Liver (tissue), 3 donors: ENCODE data around the gene SH3PXD2A.

Experiments used
- ATF3 ChIP-seq: IDR thresholded peaks from 2 replicates; pipeline ENCODE4 v1.6.1; 2016; ENCODE audit warnings: antibody characterized with exemption
- CTCF ChIP-seq: fragments of 150-350 bp; IDR thresholded peaks from 2 replicates; pipeline ENCODE4 v1.5.1; 2017; ENCODE audit warnings: improper control_type of control experiment, low read depth, low read length; ENCODE audit not compliant: missing input control
- FOXA1 ChIP-seq: IDR thresholded peaks from 2 replicates; pipeline ENCODE4 v1.6.1; 2016; ENCODE audit warnings: antibody characterized with exemption
- GABPA ChIP-seq, 2 donors: IDR thresholded peaks in 1 of 2; conservative IDR thresholded peaks in 1 of 2; 2 replicates each; pipeline ENCODE4 v1.6.1; 2016; ENCODE audit warnings: antibody characterized with exemption in 2 of 2, mild to moderate bottlenecking in 1 of 2, moderate library complexity in 1 of 2
- HNF4G ChIP-seq: IDR thresholded peaks from 2 replicates; pipeline ENCODE4 v1.6.1; 2016; ENCODE audit warnings: antibody characterized with exemption
- JUND ChIP-seq, 2 donors: IDR thresholded peaks; 2 replicates each; pipeline ENCODE4 v1.6.1; 2016; ENCODE audit warnings: antibody characterized with exemption in 2 of 2
- MAX ChIP-seq: IDR thresholded peaks from 2 replicates; pipeline ENCODE4 v1.6.1; 2016; ENCODE audit warnings: antibody characterized with exemption
- RAD21 ChIP-seq, 2 donors: IDR thresholded peaks; 2 replicates each; pipeline ENCODE4 v1.6.1; 2016; ENCODE audit warnings: antibody characterized with exemption in 2 of 2, mild to moderate bottlenecking in 2 of 2
- SP1 ChIP-seq: IDR thresholded peaks from 2 replicates; pipeline ENCODE4 v1.6.1; 2018; ENCODE audit warnings: antibody characterized with exemption, mild to moderate bottlenecking
- TAF1 ChIP-seq: conservative IDR thresholded peaks from 2 replicates; pipeline ENCODE4 v1.6.1; 2016; ENCODE audit warnings: antibody characterized with exemption, mild to moderate bottlenecking
- YY1 ChIP-seq: IDR thresholded peaks from 2 replicates; pipeline ENCODE4 v1.6.1; 2016; ENCODE audit warnings: antibody characterized with exemption, mild to moderate bottlenecking
- ZBTB33 ChIP-seq: IDR thresholded peaks from 2 replicates; pipeline ENCODE4 v1.6.1; 2016; ENCODE audit warnings: antibody characterized with exemption
- donor health status: healthy.
- donor health status: healthy.

GRCh38 chr10:103663802-103664201 is 191.6 kb downstream of the SH3PXD2A start:
- no peak for TF ChIP-seq ZBTB33
- TF ChIP-seq CTCF: no peak
- TF ChIP-seq ATF3: no peak
- TF ChIP-seq TAF1: no peak
- TF ChIP-seq RAD21 (IDR thresholded peaks at IDR 0.05): peak; percentile 29 to 64
- TF ChIP-seq FOXA1: no peak
- TF ChIP-seq MAX: no peak
- TF ChIP-seq GABPA (IDR thresholded peaks at IDR 0.05 in 1 of 2, conservative IDR thresholded peaks at IDR 0.05 in 1 of 2): no peak
- peak; percentile 25 for TF ChIP-seq SP1
- no peak for TF ChIP-seq JUND (IDR thresholded peaks at IDR 0.05)
- no peak for TF ChIP-seq HNF4G
- no peak for TF ChIP-seq YY1
